GM12878 (cell line): Measurements from ENCODE around the gene NOTCH3. TPM values are rescaled to one million over a fixed set of nuclear protein-coding genes. Genes with fewer than 3 reads are reported as not detected.

Source experiments
- ATAC-seq: fragments of 200-7000 bp; cut with Tn5 transposase; 3 replicates; pipeline ENCODE4 v1.9.1; 2020; ENCODE audit warnings: mild to moderate bottlenecking, moderate library complexity
- BruUV-seq: library from RNA; stranded (reverse); fragments of 400-500 nt; replicated peaks from 2 replicates; lab custom pipeline; 2021; lab: Mats Ljungman, UMichigan
- CTCF ChIA-PET: fragments of 300-600 bp; sonication (Branson Sonifier 250); formaldehyde crosslinking; extraction: SDS; loops from one replicate; lab custom pipeline; 2021; ENCODE audit warnings: inconsistent platforms; lab: Yijun Ruan, JAX
- POLR2A ChIA-PET: fragments of 350-600 bp; formaldehyde crosslinking; extraction: SDS; loops from one replicate; lab custom pipeline; 2021; ENCODE audit warnings: inconsistent platforms; lab: Charles Lee
- RAD21 ChIA-PET: fragments of 300-600 bp; sonication (Branson Sonifier 250); formaldehyde crosslinking; loops from one replicate; lab custom pipeline; 2023; ENCODE audit warnings: antibody characterized with exemption; ENCODE audit not compliant: unreplicated experiment; lab: Charles Lee
- SMC1A ChIA-PET: fragments of 300-600 bp; sonication (Branson Sonifier 250); formaldehyde crosslinking; loops from one replicate; lab custom pipeline; 2023; ENCODE audit not compliant: unreplicated experiment, uncharacterized antibody; lab: Charles Lee
- DNase-seq: peaks from one replicate; pipeline ENCODE4 v3.0.0-alpha.2; 2011; ENCODE audit warnings: low read depth, low spot score
- FAIRE-seq: peaks from 3 replicates; lab custom pipeline; 2011; peaks lifted over from hg19 to GRCh38; lab: Jason Lieb, UNC
- H2AFZ ChIP-seq: 2 replicates; pipeline ENCODE4 v1.6.0; 2011; ENCODE audit warnings: low read depth, low read length, control low read depth; ENCODE audit not compliant: control insufficient read depth
- H3K27ac ChIP-seq: 2 replicates; pipeline ENCODE4 v1.5.1; 2011; ENCODE audit warnings: control low read depth; ENCODE audit not compliant: control insufficient read depth, insufficient read depth
- H3K27me3 ChIP-seq, 2 experiments: replicated peaks in 1 of 2; 2 replicates each; pipeline versions ENCODE4 v1.6.0 to v1.6.1; 2011; ENCODE audit warnings: low read length in 1 of 2; ENCODE audit not compliant: control insufficient read depth in 2 of 2, insufficient read depth in 2 of 2
- H3K36me3 ChIP-seq, 2 experiments: 2 replicates each; pipeline ENCODE4 v1.5.1; 2011; ENCODE audit warnings: low read length in 1 of 2; ENCODE audit not compliant: control insufficient read depth in 2 of 2, insufficient read depth in 2 of 2
- H3K4me1 ChIP-seq: 2 replicates; pipeline ENCODE4 v1.6.1; 2011; ENCODE audit warnings: mild to moderate bottlenecking, low read length, moderate library complexity, mixed read lengths; ENCODE audit not compliant: control insufficient read depth, insufficient read depth
- H3K4me2 ChIP-seq: 2 replicates; pipeline ENCODE4 v1.6.0; 2011; ENCODE audit warnings: control low read depth; ENCODE audit not compliant: control insufficient read depth, insufficient read depth
- H3K4me3 ChIP-seq: fragments of 200-600 bp; sonication (generic); 2 replicates; pipeline ENCODE4 v1.5.1; 2016
- H3K79me2 ChIP-seq: 2 replicates; pipeline ENCODE4 v1.6.0; 2011; ENCODE audit warnings: low read length; ENCODE audit not compliant: control insufficient read depth, insufficient read depth
- H3K9ac ChIP-seq: 2 replicates; pipeline ENCODE4 v1.8.0; 2011; ENCODE audit warnings: low read length, control low read depth, mixed read lengths; ENCODE audit not compliant: control insufficient read depth, insufficient read depth
- H3K9me3 ChIP-seq: replicated peaks from 3 replicates; pipeline ENCODE4 v1.5.1; 2011; ENCODE audit warnings: mild to moderate bottlenecking, low read length; ENCODE audit not compliant: control insufficient read depth, insufficient read depth
- H4K20me1 ChIP-seq: 2 replicates; pipeline ENCODE4 v1.6.0; 2011; ENCODE audit not compliant: control insufficient read depth, insufficient read depth
- BCLAF1 ChIP-seq: fragments of 450-650 bp; IDR thresholded peaks from 2 replicates; pipeline ENCODE4 v1.6.1; 2017; ENCODE audit warnings: antibody characterized with exemption, mild to moderate bottlenecking, moderate library complexity
- CBX5 ChIP-seq: sonication (generic); IDR thresholded peaks from 2 replicates; pipeline ENCODE4 v1.6.1; 2016; ENCODE audit warnings: low read depth, moderate library complexity, mild to moderate bottlenecking, inconsistent platforms
- CEBPZ ChIP-seq: fragments of 150-350 bp; IDR thresholded peaks from 2 replicates; pipeline ENCODE4 v1.6.1; 2016; ENCODE audit warnings: low read depth, low read length
- CTCF ChIP-seq, 3 experiments: IDR thresholded peaks in 2 of 3; conservative IDR thresholded peaks in 1 of 3; 2 replicates each; pipeline ENCODE4 v1.5.1; 2011; ENCODE audit warnings: low read depth in 3 of 3, low read length in 3 of 3, mild to moderate bottlenecking in 3 of 3, control low read depth in 2 of 3, moderate library complexity in 2 of 3, inconsistent platforms in 1 of 3, mixed read lengths in 1 of 3; ENCODE audit not compliant: control insufficient read depth in 2 of 3, insufficient read depth in 1 of 3; ENCODE audit errors: extremely low read depth in 1 of 3
- FOXK2 ChIP-seq: fragments of 450-650 bp; IDR thresholded peaks from 2 replicates; pipeline ENCODE4 v1.6.1; 2017; ENCODE audit warnings: mild to moderate bottlenecking, moderate library complexity
- FOXM1 ChIP-seq: IDR thresholded peaks from 2 replicates; pipeline ENCODE4 v1.6.1; 2012; ENCODE audit warnings: low read depth, mild to moderate bottlenecking, inconsistent platforms, low read length, moderate library complexity
- KLF5 ChIP-seq: fragments of 450-650 bp; IDR thresholded peaks from 2 replicates; pipeline ENCODE4 v1.6.1; 2014; ENCODE audit warnings: mild to moderate bottlenecking; ENCODE audit not compliant: partially characterized antibody
- NR2C1 ChIP-seq: fragments of 450-650 bp; IDR thresholded peaks from 2 replicates; pipeline ENCODE4 v1.6.1; 2017; ENCODE audit warnings: antibody characterized with exemption, mild to moderate bottlenecking, moderate library complexity
- POLR2A ChIP-seq: IDR thresholded peaks from 2 replicates; pipeline ENCODE4 v1.6.1; 2011; ENCODE audit warnings: low read depth, mild to moderate bottlenecking, low read length
- RBBP5 ChIP-seq: fragments of 200-600 bp; sonication (generic); conservative IDR thresholded peaks from 2 replicates; pipeline ENCODE4 v1.6.1; 2016
- SIN3A ChIP-seq: IDR thresholded peaks from 2 replicates; pipeline ENCODE4 v1.6.1; 2012; ENCODE audit warnings: low read depth, low read length, improper control_type of control experiment
- SMAD1 ChIP-seq: fragments of 450-650 bp; IDR thresholded peaks from 2 replicates; pipeline ENCODE4 v1.6.1; 2018; ENCODE audit warnings: mild to moderate bottlenecking, low read depth; ENCODE audit not compliant: partially characterized antibody
- SP1 ChIP-seq: IDR thresholded peaks from one replicate; pipeline ENCODE4 v1.6.1; 2011; ENCODE audit warnings: low read depth, low read length
- TCF7 ChIP-seq: IDR thresholded peaks from 2 replicates; pipeline ENCODE4 v1.6.1; 2014; ENCODE audit warnings: antibody characterized with exemption, borderline replicate concordance
- YY1 ChIP-seq: IDR thresholded peaks from 2 replicates; pipeline ENCODE4 v1.6.1; 2011; ENCODE audit warnings: low read depth, mild to moderate bottlenecking, low read length
- WGBS: methylation state at CpG from one replicate; pipeline ENCODE4 v1.1.6; 2016; ENCODE audit warnings: low lambda C conversion rate; ENCODE audit not compliant: insufficient replicate concordance, insufficient coverage; ENCODE audit errors: missing lambda C conversion rate; 5-methylcytosine and 5-hydroxymethylcytosine counted together
- in situ Hi-C: fragments of 300-500 bp; cut with MboI; formaldehyde crosslinking; loops from 9 replicates; pipeline ENCODE4 v1.14.3; 2018; ENCODE audit warnings: mixed read lengths
- intact Hi-C: fragments of 100-400 bp; cut with micrococcal nuclease; formaldehyde crosslinking; loops from one replicate; pipeline ENCODE4 v1.14.2; 2022; ENCODE audit not compliant: unreplicated experiment
- polyA plus RNA-seq, 11 experiments: library from polyadenylated mRNA; depleted of rRNA in 4 of 11; unstranded in 6 of 11; stranded (reverse) in 5 of 11; fragments of >200 nt; fragmentation: Nextera tagmentation in 4 of 11; fragmentation: Illumina TruSeq in 1 of 11; extraction: Ambion mirVana in 4 of 11; extraction: Trizol in 1 of 11; gene quantifications; 1 replicate in 1 of 11; 2 replicates in 10 of 11; pipeline versions ENCODE4 v1.2.1 to v1.2.3, GENCODE V29; 2011 to 2016; ENCODE audit warnings: inconsistent platforms in 2 of 11, missing spikeins in 2 of 11, low read depth in 1 of 11
- total RNA-seq, 4 experiments: library from RNA; depleted of rRNA in 3 of 4; stranded (reverse); fragments of >200 nt in 3 of 4; fragmentation: Illumina TruSeq in 1 of 4; extraction: Trizol in 1 of 4; gene quantifications; 2 replicates each; pipeline versions ENCODE4 v1.2.1 to v1.2.3, GENCODE V29; 2013 to 2021

The NOTCH3 gene
- total and polyA plus RNA-seq, 10 of the 15 experiments (the other 5 are each of a cell fraction or from before 2014, with no cell fraction given), result 0.01 to 0.42 (median 0.10) TPM; not detected in 5

- ATAC-seq (no peak), DNase-seq (no peak), FAIRE-seq (no peak)
- Histone ChIP-seq H3K9ac (no peak overlapping the region), H3K4me2 (no peak overlapping the region), H4K20me1 (no peaks in the 10 kb centered on the region), H3K27me3 (no peaks in the 10 kb centered on the region), H2AFZ (no peak overlapping the region), H3K4me1 (no peaks in the 10 kb centered on the region), H3K36me3 (peaks cover 2 to 8% of the 10 kb centered on the region in 2 experiments; a peak in 3 of 4 replicates), H3K9me3 (no peaks in the 10 kb centered on the region), H3K4me3 (no peak overlapping the region), H3K27ac (no peak overlapping the region), H3K79me2 (no peaks in the 10 kb centered on the region)
- SMC1A ChIA-PET, result no interaction called here
- POLR2A ChIA-PET, result no interaction called here
- in situ Hi-C loops, result no loop called here
- no TSS peak for BruUV-seq
- CTCF ChIA-PET, result no interaction called here
- intact Hi-C loops, result no loop called here
- RAD21 ChIA-PET, result no interaction called here
- 91% methylated on average over 7 of the region's 7 CpGs for WGBS
- TF ChIP-seq TCF7 (no peak), SP1 (no peak), KLF5 (no peak), BCLAF1 (no peak), CBX5 (no peak), SIN3A (no peak), FOXM1 (no peak), SMAD1 (no peak), NR2C1 (no peak), CEBPZ (no peak), YY1 (no peak), CTCF (IDR thresholded peaks at IDR 0.05 in 2 of 3, conservative IDR thresholded peaks at IDR 0.05 in 1 of 3; ENCODE audit: control insufficient read depth in 2 of 3, extremely low read depth in 1 of 3, insufficient read depth in 1 of 3, low read depth in 3 of 3, low read length in 3 of 3) (no peak), POLR2A (no peak), RBBP5 (no peak), FOXK2 (no peak)
These were observed 86.6 kb downstream of the NOTCH3 start for GRCh38 chr19:15114153-15114540.
